H1 (cell line): ENCODE data around the gene TBKBP1. TPM values are rescaled to one million over a fixed set of nuclear protein-coding genes. Genes with fewer than 3 reads are reported as not detected.
A peak's percentile ranks its signal among the peaks of the same experiment; 100 is the strongest.

Experiments
- CTCF ChIA-PET: fragments of 300-600 bp; sonication (Branson Sonifier 250); formaldehyde crosslinking; loops from one replicate; lab custom pipeline; 2021; ENCODE audit not compliant: partially characterized antibody; lab: Charles Lee
- POLR2A ChIA-PET: fragments of 300-600 bp; sonication (Branson Sonifier 250); formaldehyde crosslinking; loops from one replicate; lab custom pipeline; 2021; ENCODE audit warnings: inconsistent platforms; ENCODE audit not compliant: partially characterized antibody; lab: Charles Lee
- DNase-seq, 2 experiments: peaks; one replicate each; pipeline versions ENCODE4 v3.0.0 to v3.0.0-alpha.2; 2010 to 2022; ENCODE audit warnings: low spot score in 2 of 2, low read depth in 1 of 2, mixed read lengths in 1 of 2
- FAIRE-seq: peaks from 2 replicates; lab custom pipeline; 2011; peaks lifted over from hg19 to GRCh38; lab: Jason Lieb, UNC
- H2AFZ ChIP-seq: 2 replicates; pipeline ENCODE4 v1.8.1; 2012; ENCODE audit warnings: low read length, inconsistent platforms
- H2AK5ac ChIP-seq: 2 replicates; pipeline ENCODE4 v1.6.1; 2013; ENCODE audit warnings: low read depth, low read length
- H2BK120ac ChIP-seq: replicated peaks from 2 replicates; pipeline ENCODE3; 2013; ENCODE audit warnings: low read depth, low read length, inconsistent platforms
- H2BK12ac ChIP-seq: 2 replicates; pipeline ENCODE4 v1.6.1; 2013; ENCODE audit warnings: low read depth, low read length
- H2BK15ac ChIP-seq: 2 replicates; pipeline ENCODE4 v1.6.1; 2013; ENCODE audit warnings: low read length
- H2BK20ac ChIP-seq: 2 replicates; pipeline ENCODE4 v1.6.1; 2013; ENCODE audit warnings: low read length
- H2BK5ac ChIP-seq: 2 replicates; pipeline ENCODE4 v1.6.1; 2013; ENCODE audit warnings: low read depth, low read length
- H3K14ac ChIP-seq: 2 replicates; pipeline ENCODE4 v1.6.1; 2013; ENCODE audit warnings: inconsistent platforms; ENCODE audit not compliant: insufficient read length
- H3K18ac ChIP-seq: 2 replicates; pipeline ENCODE4 v1.6.1; 2013; ENCODE audit warnings: low read length; ENCODE audit errors: extremely low read depth
- H3K23ac ChIP-seq: 2 replicates; pipeline ENCODE4 v1.6.1; 2013; ENCODE audit warnings: inconsistent platforms; ENCODE audit not compliant: insufficient read length
- H3K23me2 ChIP-seq: 2 replicates; pipeline ENCODE4 v1.6.1; 2013; ENCODE audit warnings: low read depth, low read length
- H3K27ac ChIP-seq: 2 replicates; pipeline ENCODE4 v1.6.1; 2011; ENCODE audit warnings: low read depth, low read length, inconsistent platforms
- H3K27me3 ChIP-seq, 4 experiments: replicated peaks in 1 of 4; 1 replicate in 1 of 4; 2 replicates in 3 of 4; pipeline versions ENCODE4 v1.6.1 to v1.8.1; 2011 to 2013; ENCODE audit warnings: low read length in 3 of 4, mild to moderate bottlenecking in 3 of 4, inconsistent platforms in 2 of 4, mixed read lengths in 2 of 4, moderate library complexity in 1 of 4; ENCODE audit not compliant: control insufficient read depth in 3 of 4, insufficient read depth in 3 of 4; ENCODE audit errors: extremely low read depth in 1 of 4
- H3K36me3 ChIP-seq, 4 experiments: 2 replicates each; pipeline versions ENCODE4 v1.6.1 to v1.8.1; 2011 to 2013; ENCODE audit warnings: mild to moderate bottlenecking in 4 of 4, low read length in 3 of 4, moderate library complexity in 2 of 4, control low read depth in 1 of 4, inconsistent platforms in 1 of 4; ENCODE audit not compliant: insufficient read depth in 4 of 4, control insufficient read depth in 2 of 4
- H3K4ac ChIP-seq: replicated peaks from 2 replicates; pipeline ENCODE3; 2013; ENCODE audit warnings: low read length, low read depth, mixed read lengths, inconsistent platforms; ENCODE audit not compliant: insufficient read length
- H3K4me1 ChIP-seq, 4 experiments: replicated peaks in 1 of 4; 1 replicate in 1 of 4; 2 replicates in 3 of 4; pipeline versions ENCODE4 v1.6.1 to v1.8.1; 2011 to 2013; ENCODE audit warnings: low read length in 3 of 4, inconsistent platforms in 2 of 4, mixed read lengths in 1 of 4; ENCODE audit not compliant: insufficient read depth in 4 of 4, control insufficient read depth in 3 of 4
- H3K4me2 ChIP-seq, 2 experiments: 2 replicates each; pipeline versions ENCODE4 v1.6.1 to v1.8.1; 2011 to 2013; ENCODE audit warnings: low read depth in 2 of 2, low read length in 2 of 2, control low read depth in 1 of 2, inconsistent platforms in 1 of 2, mild to moderate bottlenecking in 1 of 2; ENCODE audit not compliant: insufficient read depth in 1 of 2
- H3K4me3 ChIP-seq, 4 experiments: fragments of 200-600, 300-600 bp in 1 of 4; sonication (generic), shearing (Covaris generic), sonication (Bioruptor Twin) in 1 of 4; 2 replicates each; pipeline versions ENCODE4 v1.5.1 to v1.8.1; 2011 to 2016; ENCODE audit warnings: low read length in 4 of 4, low read depth in 3 of 4, control low read depth in 2 of 4, inconsistent platforms in 2 of 4, mild to moderate bottlenecking in 2 of 4, mixed read lengths in 1 of 4, moderate library complexity in 1 of 4; ENCODE audit not compliant: insufficient read depth in 2 of 4; ENCODE audit errors: extremely low read depth in 1 of 4
- H3K56ac ChIP-seq: replicated peaks from 2 replicates; pipeline ENCODE3; 2013; ENCODE audit warnings: low read depth, mild to moderate bottlenecking, mixed read lengths, low read length, inconsistent platforms; ENCODE audit not compliant: insufficient read length
- H3K79me1 ChIP-seq: 2 replicates; pipeline ENCODE4 v1.6.1; 2013; ENCODE audit warnings: low read depth, low read length, control low read depth
- H3K79me2 ChIP-seq, 2 experiments: 2 replicates each; pipeline versions ENCODE4 v1.6.1 to v1.8.1; 2012 to 2013; ENCODE audit warnings: low read length in 2 of 2, mild to moderate bottlenecking in 2 of 2, inconsistent platforms in 1 of 2; ENCODE audit not compliant: insufficient read depth in 2 of 2, control insufficient read depth in 1 of 2
- H3K9ac ChIP-seq, 4 experiments: replicated peaks in 1 of 4; 1 replicate in 1 of 4; 2 replicates in 3 of 4; pipeline versions ENCODE4 v1.6.1 to v1.8.1; 2011 to 2013; ENCODE audit warnings: low read depth in 3 of 4, low read length in 3 of 4, control low read depth in 2 of 4, mild to moderate bottlenecking in 2 of 4, moderate library complexity in 2 of 4, inconsistent platforms in 1 of 4; ENCODE audit errors: extremely low read depth in 1 of 4
- H3K9me3 ChIP-seq, 2 experiments: 2 replicates each; pipeline versions ENCODE4 v1.6.1 to v1.8.1; 2012 to 2013; ENCODE audit warnings: mild to moderate bottlenecking in 2 of 2, moderate library complexity in 2 of 2, control low read depth in 1 of 2, inconsistent platforms in 1 of 2, low read depth in 1 of 2, low read length in 1 of 2, mixed read lengths in 1 of 2; ENCODE audit not compliant: insufficient read depth in 2 of 2
- H4K20me1 ChIP-seq, 2 experiments: replicated peaks in 1 of 2; 2 replicates each; pipeline versions ENCODE3 to v1.8.1; 2011 to 2013; ENCODE audit warnings: inconsistent platforms in 2 of 2, low read length in 2 of 2, mild to moderate bottlenecking in 1 of 2; ENCODE audit not compliant: insufficient read depth in 2 of 2, control insufficient read depth in 1 of 2
- H4K5ac ChIP-seq: 2 replicates; pipeline ENCODE4 v1.6.1; 2013; ENCODE audit warnings: low read length, low read depth, mixed read lengths, inconsistent platforms; ENCODE audit not compliant: insufficient read length
- H4K8ac ChIP-seq: 2 replicates; pipeline ENCODE4 v1.8.0; 2013; ENCODE audit warnings: mild to moderate bottlenecking, moderate library complexity, low read length, inconsistent platforms; ENCODE audit not compliant: insufficient read depth; ENCODE audit errors: extremely low read depth
- H4K91ac ChIP-seq: replicated peaks from 2 replicates; pipeline ENCODE3; 2013; ENCODE audit warnings: low read length, mixed read lengths, inconsistent platforms; ENCODE audit not compliant: insufficient read length
- CHD1 ChIP-seq: IDR thresholded peaks from 2 replicates; pipeline ENCODE4 v1.6.1; 2012; ENCODE audit warnings: low read depth, low read length, improper control_type of control experiment
- EZH2 ChIP-seq: fragments of 200-600 bp; sonication (generic); IDR thresholded peaks from 2 replicates; pipeline ENCODE4 v1.7.1; 2012; ENCODE audit warnings: low read depth, mild to moderate bottlenecking, moderate library complexity, low read length, inconsistent platforms; ENCODE audit not compliant: severe bottlenecking
- HDAC6 ChIP-seq: IDR thresholded peaks from one replicate; pipeline ENCODE4 v1.7.1; 2012; ENCODE audit warnings: low read depth, mild to moderate bottlenecking, inconsistent platforms, low read length, moderate library complexity
- JUND ChIP-seq: IDR thresholded peaks from 2 replicates; pipeline ENCODE4 v1.6.1; 2011; ENCODE audit warnings: mild to moderate bottlenecking, improper control_type of control experiment, low read length
- KDM4A ChIP-seq: IDR thresholded peaks from one replicate; pipeline ENCODE4 v1.7.1; 2012; ENCODE audit warnings: low read depth, mild to moderate bottlenecking, moderate library complexity, low read length, inconsistent platforms; ENCODE audit not compliant: severe bottlenecking
- PHF8 ChIP-seq: fragments of 200-600 bp; sonication (generic); conservative IDR thresholded peaks from 2 replicates; pipeline ENCODE4 v1.7.1; 2012; ENCODE audit warnings: low read depth, mild to moderate bottlenecking, inconsistent platforms, low read length, moderate library complexity
- SIN3A ChIP-seq, 2 experiments: IDR thresholded peaks in 1 of 2; conservative IDR thresholded peaks in 1 of 2; 2 replicates each; pipeline ENCODE4 v1.6.1; 2011 to 2012; ENCODE audit warnings: low read length in 2 of 2, improper control_type of control experiment in 1 of 2, low read depth in 1 of 2, mild to moderate bottlenecking in 1 of 2
- SUZ12 ChIP-seq: fragments of 200-600 bp; sonication (generic); IDR thresholded peaks from 2 replicates; pipeline ENCODE4 v1.6.1; 2012; ENCODE audit warnings: mild to moderate bottlenecking, inconsistent platforms, low read length, moderate library complexity, mixed read lengths
- WGBS, 2 experiments: shearing (Covaris generic) in 1 of 2; methylation state at CpG; one replicate each; pipeline versions ENCODE4 v1.1.6 to v1.1.7; 2013 to 2015; ENCODE audit warnings: low lambda C conversion rate in 2 of 2, mixed read lengths in 2 of 2, inconsistent platforms in 1 of 2, low coverage in 1 of 2, missing lambda C conversion rate in 1 of 2; ENCODE audit not compliant: insufficient replicate concordance in 2 of 2, insufficient coverage in 1 of 2, insufficient read length in 1 of 2; ENCODE audit errors: extremely low coverage in 1 of 2, missing lambda C conversion rate in 1 of 2; 5-methylcytosine and 5-hydroxymethylcytosine counted together
- polyA plus RNA-seq, 7 experiments: library from polyadenylated mRNA; depleted of rRNA in 3 of 7; stranded (reverse) in 5 of 7; unstranded in 2 of 7; fragments of >200 nt in 5 of 7; fragments of 200-250 nt in 2 of 7; gene quantifications; 1 replicate in 5 of 7; 2 replicates in 1 of 7; 4 replicates in 1 of 7; pipeline versions ENCODE4 v1.2.1 to v1.2.3, GENCODE V29; 2011 to 2013; ENCODE audit warnings: missing spikeins in 2 of 7, mixed read lengths in 2 of 7
- total RNA-seq: library from RNA; stranded (reverse); fragmentation: NEBNext Ultra II Directional; extraction: Animal tissue kit (Norgen Biotek cat#: 25700); gene quantifications from 2 replicates; pipeline ENCODE4 v1.2.1, GENCODE V29; 2021

The TBKBP1 gene
- total and polyA plus RNA-seq, 2 of the 8 experiments (the other 6 are each of a cell fraction or from before 2014, with no cell fraction given): 6.3 to 15.1 TPM

DNA sequence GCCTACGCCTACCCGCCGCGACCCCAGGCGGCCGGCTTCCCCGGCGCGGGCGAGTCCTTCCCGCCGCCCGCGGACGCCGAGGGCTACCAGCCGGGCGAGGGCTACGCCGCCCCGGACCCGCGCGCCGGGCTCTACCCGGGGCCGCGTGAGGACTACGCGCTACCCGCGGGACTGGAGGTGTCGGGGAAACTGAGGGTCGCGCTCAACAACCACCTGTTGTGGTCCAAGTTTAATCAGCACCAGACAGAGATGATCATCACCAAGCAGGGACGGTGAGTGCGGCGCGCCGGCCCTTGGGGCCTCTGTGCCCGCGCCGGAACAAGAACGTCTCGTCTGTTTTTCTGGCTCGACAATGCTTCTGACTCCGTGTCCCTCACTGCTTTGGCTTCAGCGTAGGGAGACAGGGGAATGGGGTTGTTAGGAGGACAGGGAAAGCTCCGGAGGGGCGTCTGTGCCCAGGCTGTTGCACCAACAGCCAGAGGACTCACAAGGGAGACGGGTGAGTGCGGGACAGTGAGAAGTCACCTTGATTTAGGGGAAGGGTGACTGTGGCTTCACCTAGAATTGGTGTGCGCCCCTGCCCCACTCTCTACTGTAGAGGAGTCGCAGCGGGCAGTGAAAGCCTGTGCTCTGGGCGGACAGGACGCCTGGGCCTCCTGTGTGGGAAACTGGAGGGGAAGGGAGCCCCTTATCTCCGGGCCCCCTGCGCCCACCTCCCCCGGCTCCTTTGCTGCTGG, 39.9 kb downstream of the TBKBP1 start:
- FAIRE-seq: no peak
- Histone ChIP-seq H3K18ac (no peak overlapping the region), H3K4me2 (peak overlapping the region; percentile 70 to 85), H2BK20ac (no peak overlapping the region), H4K20me1 (peaks cover 0 to 2% of the 10 kb centered on the region in 2 experiments), H2AK5ac (no peak overlapping the region), H3K4me3 (peak overlapping the region; percentile 28 to 57 (median 40)), H3K4me1 (peaks cover 0 to 3% (median 1%) of the 10 kb centered on the region in 4 experiments; a peak in 2 of 7 replicates), H2BK5ac (no peak overlapping the region), H4K5ac (no peak overlapping the region), H3K9me3 (no peaks in the 10 kb centered on the region), H3K4ac (no peak overlapping the region), H2BK15ac (no peak overlapping the region), H3K23ac (peak overlapping the region; percentile 97), H3K79me2 (no peaks in the 10 kb centered on the region), H3K27ac (no peak overlapping the region), H4K91ac (no peak overlapping the region), H3K9ac (no peak overlapping the region; a peak in 1 of 7 replicates), H3K14ac (no peak overlapping the region), H3K27me3 (peaks cover 28 to 58% (median 50%) of the 10 kb centered on the region in 4 experiments), H4K8ac (no peak overlapping the region; the same call in 1 of the 2 replicates), H2AFZ (0 out of 2 replicates have a peak overlapping the region, but pooled peaks have one; percentile 6), H3K23me2 (peaks cover 9% of the 10 kb centered on the region), H3K56ac (peak overlapping the region; percentile 46), H2BK12ac (no peak overlapping the region), H2BK120ac (no peak overlapping the region), H3K79me1 (no peaks in the 10 kb centered on the region), H3K36me3 (peaks cover 0 to 4% (median 0%) of the 10 kb centered on the region in 4 experiments; a peak in 1 of 8 replicates)
- DNase-seq: no peak
- TF ChIP-seq SUZ12 (peak; percentile 98), PHF8 (0 out of 2 replicates have a peak, but pooled peaks have one; percentile 11), CHD1 (no peak), HDAC6 (no peak), SIN3A (conservative IDR thresholded peaks at IDR 0.05 in 1 of 2, IDR thresholded peaks at IDR 0.05 in 1 of 2; ENCODE audit: low read depth in 1 of 2, low read length in 2 of 2) (0 out of 4 replicates have a peak, but pooled peaks of 1 of the 2 experiments have one; percentile 29), JUND (no peak), KDM4A (peak; percentile 52), EZH2 (peak; percentile 98)
- ChIA-PET POLR2A (interaction anchor here (0.7 to 1.4 kb wide), 4 partner anchors 36 to 45 kb away, joined by 3 to 4 read pairs (median 3); no protein-coding TSS in a partner anchor), CTCF (interaction anchor here (1.0 to 24.7 kb wide), 8 partner anchors 8 to 96 kb away, joined by 3 to 441 read pairs (median 6); partner anchors contain the start of gene TBKBP1)
- 19% methylated on average over 31 of the region's 60 CpGs; no CpG with 5 or more reads in 1 of the 2 experiments for WGBS, 2 experiments
